ENCODE measurements around the gene CYSLTR1.

DNA sequence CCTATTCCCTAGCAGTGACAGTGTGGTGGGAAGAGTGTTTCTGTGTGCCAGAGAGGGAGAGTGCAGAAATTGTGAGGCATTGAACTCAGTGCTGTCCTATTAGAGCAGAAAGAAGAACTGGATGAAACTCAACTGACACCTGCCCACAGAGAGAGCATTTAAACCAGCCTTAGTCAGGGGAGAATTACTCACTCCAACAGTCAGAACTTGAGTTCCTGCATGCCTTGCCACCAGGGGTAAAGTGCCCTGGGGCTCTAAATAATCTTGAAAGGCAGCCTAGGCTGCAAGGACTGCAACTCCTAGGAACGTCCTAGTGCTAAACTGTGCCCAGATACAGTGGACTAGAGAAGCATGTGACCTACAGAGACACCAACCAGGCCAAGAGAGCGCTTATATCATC lies 12.8 kb downstream of the CYSLTR1 start:
- TF ChIP-seq, protein P1, sequence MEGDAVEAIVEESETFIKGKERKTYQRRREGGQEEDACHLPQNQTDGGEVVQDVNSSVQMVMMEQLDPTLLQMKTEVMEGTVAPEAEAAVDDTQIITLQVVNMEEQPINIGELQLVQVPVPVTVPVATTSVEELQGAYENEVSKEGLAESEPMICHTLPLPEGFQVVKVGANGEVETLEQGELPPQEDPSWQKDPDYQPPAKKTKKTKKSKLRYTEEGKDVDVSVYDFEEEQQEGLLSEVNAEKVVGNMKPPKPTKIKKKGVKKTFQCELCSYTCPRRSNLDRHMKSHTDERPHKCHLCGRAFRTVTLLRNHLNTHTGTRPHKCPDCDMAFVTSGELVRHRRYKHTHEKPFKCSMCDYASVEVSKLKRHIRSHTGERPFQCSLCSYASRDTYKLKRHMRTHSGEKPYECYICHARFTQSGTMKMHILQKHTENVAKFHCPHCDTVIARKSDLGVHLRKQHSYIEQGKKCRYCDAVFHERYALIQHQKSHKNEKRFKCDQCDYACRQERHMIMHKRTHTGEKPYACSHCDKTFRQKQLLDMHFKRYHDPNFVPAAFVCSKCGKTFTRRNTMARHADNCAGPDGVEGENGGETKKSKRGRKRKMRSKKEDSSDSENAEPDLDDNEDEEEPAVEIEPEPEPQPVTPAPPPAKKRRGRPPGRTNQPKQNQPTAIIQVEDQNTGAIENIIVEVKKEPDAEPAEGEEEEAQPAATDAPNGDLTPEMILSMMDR (IDR thresholded peaks at IDR 0.05 in 4 of 5, conservative IDR thresholded peaks at IDR 0.05 in 1 of 5) = no peak
- TF ChIP-seq POLR2A (IDR thresholded peaks at IDR 0.05) = no peak
